ENCODE measurements around the gene MCTP1. TPM values are rescaled to one million over a fixed set of nuclear protein-coding genes. Genes with fewer than 3 reads are reported as not detected.

Gene MCTP1
- total RNA-seq, result 9.0 and 51.7 TPM in 2 replicates

DNA sequence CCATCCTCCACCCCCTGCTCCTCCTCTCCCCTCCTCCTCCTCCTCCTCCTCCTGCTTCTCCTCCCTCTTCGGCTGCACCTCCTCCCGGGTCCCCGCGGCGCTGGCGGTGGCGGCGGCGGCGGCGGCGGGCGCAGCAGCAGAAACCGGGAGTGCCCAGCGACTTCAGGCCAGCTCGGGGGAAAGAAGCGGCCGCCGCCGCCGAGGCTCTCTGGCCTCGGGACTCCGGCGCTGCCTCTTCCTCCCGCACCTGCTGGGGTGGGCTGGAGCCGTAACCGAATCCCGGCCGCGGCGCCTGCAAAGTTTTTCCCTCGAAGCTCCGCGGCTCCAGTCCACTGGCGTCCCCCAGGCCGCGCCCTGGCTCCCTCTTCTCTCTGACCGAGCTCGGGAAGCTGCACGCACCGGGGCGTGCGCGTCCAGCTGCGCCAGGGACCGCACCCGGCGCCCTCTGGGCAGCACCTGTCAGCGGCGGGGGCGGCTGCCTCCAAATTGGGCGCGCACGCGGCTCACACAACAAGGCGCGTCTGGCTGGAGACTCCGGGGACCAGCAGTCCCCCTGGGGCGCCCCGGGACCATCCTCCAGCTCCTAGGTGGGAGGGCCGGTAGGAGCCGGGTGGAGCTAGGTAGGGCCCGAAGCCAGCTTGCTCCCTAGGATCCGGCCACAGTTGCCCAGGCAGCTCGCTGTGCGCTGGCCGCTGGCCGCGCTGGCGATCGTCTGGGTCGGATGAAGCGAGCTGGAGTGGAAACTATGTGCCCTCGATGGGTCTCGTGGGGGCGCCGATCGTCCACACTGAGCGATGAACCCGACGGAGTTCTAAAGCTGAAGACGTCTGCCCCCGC lies at the start of gene MCTP1:
Gene MCTP1 (minus strand): TSS at position 523 of the 837 bp plus-strand sequence.
- DNase-seq (ENCODE audit: extremely low read depth, low read depth, low spot score), result no peak

GRCh38 chr5:95332158-95332557 lies 47.3 kb upstream of the MCTP1 start:
- no peak for DNase-seq (ENCODE audit: extremely low read depth, low read depth, low spot score)

- DNase-seq (ENCODE audit: extremely low read depth, low read depth, low spot score), result no peak
Measured at GRCh38 chr5:95331358-95331757, 46.5 kb upstream of the MCTP1 start.

- no peak for DNase-seq (ENCODE audit: extremely low read depth, low read depth, low spot score)
Measured at GRCh38 chr5:95327211-95327610, 42.3 kb upstream of the MCTP1 start.

DNA sequence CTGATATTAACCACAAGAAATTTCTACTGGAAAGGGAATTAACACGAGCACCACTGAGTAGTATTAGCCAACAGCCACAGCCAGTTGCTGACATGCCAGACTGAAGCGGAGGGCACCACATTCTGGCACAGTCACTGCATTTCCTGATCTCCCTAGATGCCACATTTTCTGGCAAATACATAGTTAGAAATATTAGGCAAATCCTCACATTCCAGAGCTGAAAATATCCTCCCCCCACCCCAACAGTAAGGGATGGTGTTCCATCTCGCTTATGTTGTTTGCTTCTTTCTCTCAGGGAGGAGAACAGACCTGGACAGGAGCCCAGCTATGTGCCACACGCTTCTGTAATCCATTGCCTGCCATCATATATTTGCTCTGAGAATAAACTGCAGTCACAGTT lies 32.8 kb upstream of the MCTP1 start:
- no peak for DNase-seq (ENCODE audit: extremely low read depth, low read depth, low spot score)

DNA sequence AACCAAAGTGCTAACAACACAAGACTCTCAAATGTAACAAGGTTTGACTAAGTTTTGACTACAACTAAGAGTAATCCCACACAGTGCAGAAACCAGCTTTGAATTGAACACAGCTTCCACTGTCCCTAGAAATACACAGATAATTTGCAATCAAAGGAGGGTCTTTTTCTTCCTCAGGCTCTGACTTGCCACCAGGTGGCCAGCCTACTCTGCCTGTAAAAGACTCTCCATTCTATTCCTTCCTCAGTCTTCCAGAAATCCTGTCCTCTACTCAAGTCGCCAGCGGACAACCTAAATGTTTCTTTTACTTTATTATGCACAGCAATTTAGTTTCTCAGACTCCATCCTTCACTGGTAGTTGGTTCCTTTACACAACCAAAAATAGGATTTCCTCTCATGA lies 32.2 kb upstream of the MCTP1 start:
- no peak for DNase-seq (ENCODE audit: extremely low read depth, low read depth, low spot score)

- no peak for DNase-seq (ENCODE audit: extremely low read depth, low read depth, low spot score)
Measured at GRCh38 chr5:95304711-95305110, 19.8 kb upstream of the MCTP1 start.

- DNase-seq (ENCODE audit: extremely low read depth, low read depth, low spot score), result no peak
Measured at GRCh38 chr5:95298651-95299050, 13.8 kb upstream of the MCTP1 start.

DNA sequence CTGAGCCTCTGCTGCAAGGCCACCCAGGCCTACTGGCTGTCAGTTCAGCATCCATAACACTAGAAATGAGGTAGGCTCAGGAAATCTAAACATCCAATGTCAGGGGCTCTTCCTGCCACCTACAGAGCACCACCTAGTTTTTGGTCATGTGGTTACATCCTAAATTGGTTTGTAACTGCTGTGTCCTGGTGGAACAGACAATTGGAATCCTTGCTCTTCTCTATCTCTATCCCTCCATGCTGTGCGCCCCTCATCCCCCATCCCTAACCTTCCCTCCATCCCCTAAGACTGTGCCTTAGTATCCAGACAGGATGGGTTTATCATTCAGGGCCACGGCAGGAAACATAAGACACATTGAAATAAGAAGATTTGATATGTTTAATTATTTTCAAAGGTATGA lies 11.4 kb upstream of the MCTP1 start:
- no peak for DNase-seq (ENCODE audit: extremely low read depth, low read depth, low spot score)

GRCh38 chr5:95285409-95285755 lies 488 bp upstream of the MCTP1 start:
- no peak for DNase-seq (ENCODE audit: extremely low read depth, low read depth, low spot score)

DNA sequence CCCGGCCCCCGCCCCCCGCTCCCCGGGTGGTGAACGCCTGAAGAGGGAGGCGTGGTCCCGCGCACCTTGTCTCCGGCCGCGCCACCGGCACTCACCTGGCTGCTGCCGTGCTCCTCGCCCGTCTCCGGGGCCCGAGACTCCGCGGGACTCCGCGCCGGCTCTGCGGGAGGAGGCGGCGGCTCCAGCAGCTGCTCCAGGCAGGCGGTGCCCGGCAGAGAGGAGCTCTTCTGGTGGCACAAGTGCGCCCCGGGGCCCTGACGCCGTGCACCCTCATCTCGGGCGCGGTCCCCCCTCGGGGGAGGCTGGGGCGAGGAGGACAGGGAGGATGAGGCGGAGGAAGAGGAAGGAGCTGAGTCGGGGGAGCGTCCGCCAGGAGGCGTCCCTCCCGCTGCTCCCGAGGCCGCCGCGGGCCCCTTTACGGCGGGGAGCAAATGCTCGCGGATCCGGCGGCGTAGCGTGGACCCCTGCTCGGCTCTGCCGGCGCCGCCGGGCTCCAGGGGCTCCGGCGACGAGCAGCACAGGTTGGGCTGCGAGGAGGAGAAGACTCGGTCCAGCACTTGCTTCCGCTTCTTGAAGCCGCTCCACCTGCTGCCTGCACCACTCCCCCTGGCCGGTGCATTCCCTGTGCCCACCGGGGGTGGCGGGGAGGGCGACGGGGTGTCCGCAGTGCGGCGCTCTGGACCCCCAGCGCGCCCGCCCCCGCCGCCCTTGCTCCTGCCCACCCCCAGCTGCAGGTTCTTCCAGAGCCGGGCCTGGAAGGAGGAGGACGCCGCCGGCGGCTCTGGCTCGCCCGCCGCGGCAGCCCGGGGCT lies 928 bp downstream of the MCTP1 start:
- no peak for DNase-seq (ENCODE audit: extremely low read depth, low read depth, low spot score)

DNA sequence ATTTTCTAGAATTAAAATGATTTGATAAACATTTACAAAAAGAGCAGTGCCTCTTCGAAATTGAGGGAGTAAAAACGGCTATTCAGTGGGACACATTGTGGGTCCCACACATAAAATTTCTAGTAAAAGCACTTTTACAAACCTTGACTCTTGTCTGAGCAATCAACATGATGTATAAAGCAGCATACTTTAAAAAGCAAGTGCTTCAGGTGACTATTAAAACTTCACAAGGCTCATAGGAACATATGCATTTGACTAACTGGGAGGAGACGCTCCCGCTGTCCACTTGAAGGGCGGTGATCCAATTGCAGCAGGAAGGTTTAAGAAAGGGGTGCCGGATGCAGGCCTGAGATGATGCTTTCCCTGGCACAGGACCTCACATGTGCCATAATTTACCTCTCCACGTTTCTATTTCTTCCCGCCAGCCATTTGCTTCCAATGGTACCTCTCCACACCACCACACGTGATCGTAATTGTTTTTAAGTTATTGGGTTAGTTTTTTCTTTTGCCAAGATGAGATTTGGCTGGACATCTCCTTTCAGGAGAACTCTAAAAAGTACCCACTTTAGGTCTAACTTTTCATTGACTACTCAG lies 1.8 kb downstream of the MCTP1 start:
- DNase-seq (ENCODE audit: extremely low read depth, low read depth, low spot score), result no peak

DNA sequence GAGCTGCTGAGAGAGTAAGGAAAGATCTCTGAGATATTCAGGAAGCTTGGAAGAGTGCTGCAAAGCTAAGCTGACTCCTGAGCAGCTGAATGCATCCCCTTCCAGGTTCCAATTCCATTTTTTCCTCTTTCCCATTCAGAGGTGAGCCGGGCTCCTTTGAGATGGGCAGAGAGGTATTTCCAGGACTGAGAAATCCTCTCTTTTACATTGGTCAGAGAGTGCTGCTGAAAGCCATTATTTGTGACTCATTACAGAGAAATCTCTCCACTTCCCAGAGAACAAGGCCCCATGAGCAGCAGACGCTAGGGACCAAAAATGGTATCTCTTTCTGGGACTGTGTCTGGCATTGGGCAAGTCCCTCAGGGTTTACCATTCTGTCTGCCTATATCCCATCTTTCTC lies 3.7 kb downstream of the MCTP1 start:
- no peak for DNase-seq (ENCODE audit: extremely low read depth, low read depth, low spot score)

DNA sequence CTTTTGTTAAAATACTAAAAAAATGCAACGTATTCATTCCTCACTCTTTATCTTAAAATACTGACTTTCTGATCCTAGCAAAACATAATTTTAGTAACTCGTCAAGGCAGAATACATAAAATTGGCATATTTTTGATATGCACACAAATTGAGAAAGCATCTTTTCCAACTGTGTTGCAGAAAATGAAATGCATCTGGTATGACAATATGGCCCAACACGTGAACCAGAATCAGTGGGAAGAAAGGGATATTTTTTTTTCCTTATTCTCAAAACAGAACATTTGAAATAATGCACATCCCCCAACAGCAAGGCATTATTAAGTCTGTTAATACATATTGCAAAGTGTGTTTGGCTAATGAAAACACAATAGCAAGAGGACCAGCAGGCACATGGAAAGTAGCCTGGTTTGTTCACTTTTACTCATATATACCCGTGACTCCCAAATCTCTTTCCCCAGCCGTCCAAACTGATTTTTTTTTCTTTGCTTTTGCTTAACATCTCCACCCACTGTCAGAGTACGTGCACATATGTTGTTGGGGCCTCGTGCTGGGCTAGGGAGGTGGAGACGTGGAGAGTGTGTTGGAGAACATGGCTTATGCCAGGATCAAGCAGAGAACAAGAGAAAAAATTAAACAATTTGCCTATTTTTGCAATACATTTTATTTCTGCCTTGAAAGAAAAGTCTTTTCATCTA lies 4.3 kb downstream of the MCTP1 start:
- no peak for DNase-seq (ENCODE audit: extremely low read depth, low read depth, low spot score)

DNA sequence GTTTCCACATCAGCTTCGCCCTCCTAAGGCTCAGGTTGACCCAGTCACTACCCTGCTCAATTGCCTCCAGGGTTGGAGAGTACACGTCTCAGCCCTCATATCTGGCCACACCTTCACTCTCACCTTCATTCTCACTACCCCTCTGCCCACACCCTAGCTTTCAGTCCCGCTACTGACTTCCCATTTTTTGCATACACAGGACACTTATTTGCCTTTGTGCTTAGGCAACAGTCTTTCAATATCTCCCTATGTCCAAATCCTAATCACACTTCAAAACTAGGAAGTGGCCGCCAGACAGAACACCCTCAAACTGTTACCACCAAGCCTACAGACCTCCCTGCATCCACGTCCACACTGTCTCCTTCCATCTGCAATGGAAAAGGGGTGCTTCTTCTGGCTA lies 10.9 kb downstream of the MCTP1 start:
- no peak for DNase-seq (ENCODE audit: extremely low read depth, low read depth, low spot score)

GRCh38 chr5:95272316-95272929 lies 12.5 kb downstream of the MCTP1 start:
- DNase-seq (ENCODE audit: extremely low read depth, low read depth, low spot score), result no peak

- DNase-seq (ENCODE audit: extremely low read depth, low read depth, low spot score), result no peak
Measured at GRCh38 chr5:95262933-95263660, 21.8 kb downstream of the MCTP1 start.

DNA sequence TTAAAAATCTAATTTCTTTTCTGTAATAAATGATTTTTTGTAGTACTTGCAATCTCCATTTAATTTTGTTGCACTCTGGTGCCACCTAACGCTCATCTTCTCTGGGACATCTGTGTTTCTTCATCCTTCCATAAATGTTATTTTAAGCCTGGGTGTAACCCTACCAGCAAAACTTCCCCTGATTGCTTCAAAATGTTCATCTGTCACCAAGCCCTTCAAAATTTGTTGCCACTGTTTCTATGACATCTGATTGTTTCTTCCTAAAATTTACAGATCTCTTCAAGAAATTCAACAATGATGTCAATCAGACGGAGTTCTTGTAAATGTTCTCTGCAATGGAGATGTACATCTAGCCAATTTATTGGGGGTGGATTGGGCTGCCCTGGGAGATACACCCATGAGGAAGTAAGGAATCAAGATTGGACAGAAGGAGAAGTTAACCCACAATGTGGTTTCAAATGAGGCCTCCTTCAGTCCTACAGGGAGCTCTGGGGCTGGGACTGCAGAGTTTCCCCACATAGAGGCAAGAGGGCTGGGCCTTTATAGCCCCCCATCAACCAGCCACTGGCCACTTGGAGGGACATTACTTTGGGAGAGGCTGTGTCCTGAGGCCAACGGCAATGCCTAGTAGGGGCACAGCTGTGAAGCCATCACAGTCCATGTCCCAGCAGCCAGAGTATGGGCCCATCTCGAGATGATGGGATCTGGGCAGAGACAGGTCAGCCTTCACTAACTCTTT lies 23.3 kb downstream of the MCTP1 start:
- no peak for DNase-seq (ENCODE audit: extremely low read depth, low read depth, low spot score)

DNA sequence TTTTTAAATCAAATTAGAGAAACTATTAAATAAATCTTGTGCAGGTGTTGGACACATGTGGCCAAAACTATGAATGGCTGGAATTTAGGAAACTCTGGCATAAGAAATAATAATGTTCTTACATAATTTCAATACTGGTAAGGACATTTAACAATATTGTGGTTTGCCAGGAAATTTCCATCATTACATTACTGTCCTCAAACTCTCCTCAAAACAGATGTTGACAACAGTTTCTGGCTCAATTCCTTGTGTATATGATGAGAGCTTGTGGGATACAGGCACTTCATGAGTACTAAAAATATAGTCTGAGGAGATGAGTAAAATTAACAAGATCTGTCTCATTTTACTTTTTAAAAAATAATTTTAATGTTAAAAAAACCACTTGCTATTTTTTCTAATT lies 27.9 kb downstream of the MCTP1 start:
- DNase-seq (ENCODE audit: extremely low read depth, low read depth, low spot score), result no peak

Measured in glomerular endothelial cell (primary cell).